NCI-H69 (cell line): Measurements from ENCODE around the gene MAP6.
"Not testable (repeated sequence)": the region's sequence is repeated elsewhere in the genome, so short reads cannot be mapped to it uniquely, and the experiment has no call there.

ENCODE experiments used
- DNase-seq: peaks from one replicate; lab custom pipeline; 2025; lab: John Stamatoyannopoulos, UW

The MAP6 gene

DNA sequence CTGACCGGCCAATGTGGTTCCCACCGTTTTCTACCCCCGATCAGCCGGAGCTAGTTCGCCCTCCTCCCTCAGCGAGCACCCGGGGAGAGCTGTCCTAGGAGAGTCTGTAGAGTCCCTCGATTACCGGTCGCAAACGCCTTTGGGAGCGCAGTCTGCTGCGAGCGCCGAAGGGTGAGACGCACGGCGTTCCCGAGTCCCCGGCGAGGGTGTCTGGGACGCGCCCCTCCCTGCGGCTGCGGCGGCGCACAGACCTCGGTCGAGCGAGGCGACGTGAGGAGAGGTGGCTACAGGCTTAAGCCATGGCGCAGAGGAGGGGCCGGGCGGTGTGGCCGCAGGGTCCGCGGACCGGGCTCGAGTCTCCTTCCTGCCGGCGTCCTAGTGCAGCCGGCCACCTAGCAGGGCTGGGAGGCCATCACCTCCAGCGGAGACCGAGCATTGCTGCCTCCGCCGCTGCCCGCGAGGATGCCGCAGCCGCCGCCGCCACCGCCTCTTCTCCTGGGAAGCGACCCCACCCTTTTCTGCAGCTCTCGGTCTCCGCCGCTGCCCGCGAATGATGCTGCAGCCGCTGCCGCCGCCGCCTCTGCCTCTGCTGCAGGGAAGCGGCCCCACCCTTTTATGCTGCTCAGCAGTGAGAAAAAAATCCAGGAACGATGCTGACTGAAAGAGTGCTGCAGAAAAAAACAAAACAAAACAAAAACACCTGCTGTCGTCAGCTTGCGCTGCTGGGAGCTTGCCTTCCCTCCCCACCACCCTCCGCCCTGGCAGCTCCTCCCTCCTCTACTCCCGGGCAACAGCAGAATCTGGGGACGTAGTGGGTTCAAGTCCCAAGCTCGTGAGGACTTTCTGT is at the start of gene MAP6:
MAP6 (minus strand) TSS at position 588 of the 847 bp plus-strand sequence. CDS start 669 bp downstream, outside the sequence.
- peak; percentile 79 for DNase-seq

DNA sequence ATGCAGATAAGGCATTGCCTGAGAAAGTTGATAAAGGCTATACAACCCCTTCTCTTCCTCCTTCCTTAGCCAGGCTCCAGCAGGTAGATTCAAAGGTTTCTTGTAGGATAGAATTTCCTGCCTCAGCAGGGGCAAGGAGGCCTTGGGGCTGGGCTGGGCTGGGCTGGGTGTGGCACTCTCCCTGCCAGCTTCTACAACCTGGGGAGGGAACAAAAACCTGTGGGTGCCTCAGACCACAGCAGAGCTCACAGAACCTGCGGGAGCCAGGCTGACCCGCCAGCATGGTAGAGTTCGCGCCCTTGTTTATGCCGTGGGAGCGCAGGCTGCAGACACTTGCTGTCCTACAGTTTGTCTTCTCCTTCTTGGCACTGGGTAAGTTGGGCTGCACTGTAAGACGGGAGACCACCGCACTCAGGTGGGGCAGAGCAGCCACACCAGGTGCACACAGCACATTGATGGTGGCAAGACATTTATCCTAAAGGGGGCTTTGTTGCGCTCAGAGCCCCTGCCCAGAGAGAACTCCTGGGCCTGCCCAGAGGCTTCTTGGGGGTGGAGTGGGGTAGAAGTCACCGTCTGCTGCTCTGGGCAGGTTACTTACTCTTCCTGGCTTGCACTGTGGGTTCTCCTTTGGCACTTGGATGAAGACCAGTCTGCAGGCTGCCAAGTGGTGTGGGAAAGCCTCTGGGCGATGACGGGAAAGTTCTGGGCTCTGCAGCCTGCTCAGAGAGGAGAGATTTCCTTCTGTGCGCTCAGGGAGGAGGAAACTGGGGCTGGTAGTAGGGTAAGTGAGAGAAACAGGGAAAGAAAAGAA is 49.0 kb upstream of the MAP6 start, which contains the start of gene MOGAT2:
MOGAT2 (plus strand) TSS at position 231 of the 811 bp plus-strand sequence; CDS start at position 282, 51 bp downstream.
- no peak for DNase-seq

DNA sequence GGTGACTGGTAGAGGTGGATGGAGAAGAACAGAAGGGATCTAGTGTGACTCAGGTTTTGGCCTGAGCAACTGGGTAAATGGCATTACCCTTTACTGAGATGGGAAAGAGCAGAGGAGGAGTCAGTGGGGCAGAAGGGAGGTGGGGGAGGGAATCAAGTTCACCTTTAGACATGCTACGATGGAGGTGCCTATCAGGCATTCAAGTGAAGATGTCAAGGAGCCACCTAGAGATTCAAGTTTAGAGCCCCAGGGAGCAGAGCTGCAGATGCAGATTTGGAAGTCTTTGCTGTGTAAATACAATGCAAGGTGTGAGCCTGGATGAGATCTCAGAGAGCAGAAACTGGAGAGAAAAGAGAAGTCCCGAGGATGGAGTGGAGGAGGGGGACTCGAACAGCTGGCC is 47.8 kb upstream of the MAP6 start:
- no peak for DNase-seq

DNA sequence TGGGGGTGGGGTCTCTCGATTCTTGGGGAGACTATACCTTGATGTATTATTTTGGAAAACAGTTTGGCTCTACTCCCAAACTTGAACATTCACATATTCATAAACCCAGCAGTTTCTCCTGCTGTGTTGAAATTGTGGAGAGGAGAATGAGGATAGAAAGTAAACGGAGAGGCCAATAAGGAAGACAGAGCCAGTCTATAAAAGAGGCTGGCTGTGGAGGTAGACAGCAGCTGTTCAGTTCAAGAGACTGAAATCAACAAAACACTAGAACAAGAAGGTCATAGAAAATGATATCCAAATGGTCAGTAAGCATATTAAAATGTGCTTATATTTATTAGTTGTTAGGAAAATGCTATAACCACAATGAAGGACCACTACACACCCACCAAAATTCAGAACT is 46.9 kb upstream of the MAP6 start:
- peak; percentile 27 for DNase-seq

DNA sequence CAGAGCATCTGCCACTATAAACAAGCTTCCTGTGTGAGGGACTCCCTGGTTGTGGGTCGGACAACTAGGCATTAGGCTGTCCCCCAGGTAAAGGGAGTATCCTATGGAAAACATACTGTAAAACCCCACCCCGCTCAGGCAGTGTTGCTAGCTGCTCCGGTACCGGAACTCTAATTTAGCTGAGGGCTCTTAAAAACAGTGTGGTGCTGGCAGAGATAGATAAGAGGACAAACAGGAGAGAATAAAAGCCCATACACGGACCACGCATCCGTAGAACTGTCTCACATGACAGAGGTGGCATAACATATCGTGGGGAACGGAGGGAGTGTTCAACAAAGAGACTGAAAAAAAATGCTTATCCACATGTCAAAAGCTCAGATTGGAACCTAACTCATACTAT is 45.4 kb upstream of the MAP6 start:
- DNase-seq, result no peak

DNA sequence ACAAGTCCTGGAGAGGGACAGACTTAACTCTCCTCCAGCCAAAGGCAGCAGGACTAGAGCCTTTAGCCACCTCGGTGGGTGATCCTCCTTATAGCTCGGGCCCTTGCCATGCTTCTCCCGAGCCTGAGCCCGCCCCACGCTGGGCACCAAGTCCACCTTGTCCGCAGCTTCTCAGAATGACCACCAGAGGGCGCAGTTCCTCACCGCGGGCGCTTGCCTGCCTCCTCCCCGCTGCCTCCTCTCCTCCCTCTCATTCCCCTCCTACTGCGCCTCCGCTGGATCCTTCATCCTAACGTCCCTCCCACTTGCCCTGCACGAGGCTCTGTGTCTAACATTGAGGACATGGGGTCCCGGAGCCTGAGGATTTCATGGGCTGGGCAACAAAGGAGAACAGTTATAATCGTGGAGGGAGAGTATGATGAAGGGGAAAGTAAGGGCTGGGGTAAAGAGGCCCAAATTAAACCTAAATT is 37.5 kb upstream of the MAP6 start:
- peak; percentile 90 for DNase-seq

DNA sequence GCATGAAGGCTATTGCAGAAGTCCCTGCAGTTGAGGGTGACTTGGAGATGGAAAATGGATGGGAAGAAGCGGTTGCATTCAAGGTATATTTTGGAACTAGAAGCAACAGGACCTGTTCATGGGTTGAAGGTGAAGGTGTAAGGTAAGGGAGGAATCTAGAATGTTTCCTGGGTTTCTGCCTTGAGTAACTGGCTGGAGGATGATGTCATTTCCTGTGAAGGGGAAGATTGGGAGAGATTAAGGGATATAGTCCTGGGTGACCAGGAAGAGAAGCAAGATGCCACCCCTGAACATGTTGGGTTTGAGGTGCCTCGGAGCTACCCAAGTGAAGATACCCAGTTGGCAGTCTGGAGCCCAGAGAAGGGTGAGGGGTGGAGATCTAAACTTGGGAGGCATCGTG is 36.7 kb upstream of the MAP6 start:
- no peak for DNase-seq

DNA sequence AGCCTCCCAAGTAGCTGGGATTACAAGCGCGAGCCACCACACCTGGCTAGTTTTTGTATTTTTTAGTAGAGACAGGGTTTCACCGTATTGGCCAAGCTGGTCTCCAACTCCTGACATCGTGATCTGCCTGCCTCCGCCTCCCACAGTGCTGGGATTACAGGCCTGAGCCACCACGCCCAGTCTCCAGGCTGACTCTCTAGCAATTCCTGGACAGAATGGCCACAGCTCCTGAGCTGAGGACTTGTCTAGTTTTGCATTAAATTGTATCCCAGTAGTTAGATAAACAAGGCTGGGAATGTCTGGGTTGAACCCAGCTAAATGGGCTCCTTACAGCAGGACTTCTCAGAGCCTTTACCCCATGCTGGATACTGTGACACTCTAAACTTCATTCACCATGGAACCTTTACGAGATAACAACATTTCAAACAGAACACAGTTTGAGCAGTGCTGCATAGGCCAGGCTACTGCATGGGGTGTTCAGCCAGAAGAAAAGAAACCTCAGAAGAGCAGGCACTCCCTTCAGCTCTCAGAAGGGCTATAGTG is 34.9 kb upstream of the MAP6 start:
- DNase-seq, result no peak

DNA sequence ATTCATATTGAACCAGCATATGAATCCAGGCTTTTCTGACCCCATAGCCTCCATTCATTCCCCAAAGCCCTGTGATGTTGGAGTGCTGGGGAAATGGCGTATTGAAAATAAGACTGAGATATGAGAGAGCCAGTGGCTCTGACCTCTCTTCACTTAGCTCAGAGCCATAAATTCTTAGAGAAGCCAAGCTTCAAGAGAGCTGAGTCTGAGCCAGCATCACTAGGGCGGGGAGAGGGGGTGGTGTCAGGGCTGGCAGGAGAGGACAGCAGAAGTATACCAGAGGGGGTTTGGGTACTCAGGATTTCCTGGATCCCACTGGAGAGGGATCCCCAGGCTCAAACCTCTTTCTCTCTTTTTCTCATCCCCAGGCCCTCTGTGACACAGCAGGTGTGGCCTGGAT is 32.1 kb upstream of the MAP6 start:
- no peak for DNase-seq

DNA sequence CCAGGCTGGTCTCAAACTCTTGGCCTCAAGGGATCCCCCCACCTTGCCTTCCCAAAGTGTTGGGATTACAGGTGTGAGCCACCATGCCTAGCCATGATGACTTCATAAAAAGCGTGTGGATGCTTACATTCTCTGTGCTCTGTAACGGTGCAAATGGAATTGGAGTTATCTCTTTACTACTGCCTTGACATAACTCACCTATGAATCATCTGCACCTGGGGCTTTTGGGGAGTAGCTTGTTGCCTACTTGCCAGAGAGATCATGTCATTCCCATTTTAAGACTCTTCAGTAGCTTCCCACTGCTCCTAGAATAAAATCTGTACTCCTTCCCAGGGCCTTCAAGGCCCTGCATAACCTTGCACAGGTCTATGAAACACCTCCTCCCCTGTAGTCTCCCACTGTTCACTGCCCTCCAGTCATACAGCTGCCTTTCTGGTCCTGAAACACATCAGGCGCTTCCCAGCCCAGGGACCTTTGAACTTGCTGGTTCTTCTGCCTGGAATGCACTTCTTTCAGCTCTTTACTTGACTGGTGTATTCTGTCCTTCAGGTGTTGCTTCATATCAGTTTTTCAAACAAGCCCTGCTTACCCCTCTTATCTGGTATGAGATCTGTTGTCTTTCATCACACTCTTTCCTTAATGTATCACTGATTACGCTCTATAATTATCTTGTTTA is 29.2 kb upstream of the MAP6 start:
- DNase-seq, result no peak

DNA sequence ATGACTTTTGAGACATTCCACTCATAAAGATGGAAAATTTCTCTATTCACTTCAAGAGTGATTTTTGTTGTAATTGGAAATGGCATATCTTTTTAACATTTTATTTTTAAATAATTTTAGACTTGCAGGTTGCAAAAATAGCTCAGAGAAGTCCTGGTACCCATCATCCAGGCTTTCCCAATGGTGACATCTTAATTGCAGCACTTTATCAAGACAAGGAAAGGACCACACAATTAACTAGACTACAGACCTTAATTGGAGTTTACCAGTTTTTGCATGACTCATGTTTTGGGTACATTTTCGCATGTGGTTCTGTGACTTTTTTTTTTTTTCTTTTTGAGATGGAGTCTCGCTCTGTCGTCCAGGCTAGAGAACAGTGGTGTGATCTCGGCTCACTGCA is 23.0 kb upstream of the MAP6 start:
- peak; percentile 17 for DNase-seq

DNA sequence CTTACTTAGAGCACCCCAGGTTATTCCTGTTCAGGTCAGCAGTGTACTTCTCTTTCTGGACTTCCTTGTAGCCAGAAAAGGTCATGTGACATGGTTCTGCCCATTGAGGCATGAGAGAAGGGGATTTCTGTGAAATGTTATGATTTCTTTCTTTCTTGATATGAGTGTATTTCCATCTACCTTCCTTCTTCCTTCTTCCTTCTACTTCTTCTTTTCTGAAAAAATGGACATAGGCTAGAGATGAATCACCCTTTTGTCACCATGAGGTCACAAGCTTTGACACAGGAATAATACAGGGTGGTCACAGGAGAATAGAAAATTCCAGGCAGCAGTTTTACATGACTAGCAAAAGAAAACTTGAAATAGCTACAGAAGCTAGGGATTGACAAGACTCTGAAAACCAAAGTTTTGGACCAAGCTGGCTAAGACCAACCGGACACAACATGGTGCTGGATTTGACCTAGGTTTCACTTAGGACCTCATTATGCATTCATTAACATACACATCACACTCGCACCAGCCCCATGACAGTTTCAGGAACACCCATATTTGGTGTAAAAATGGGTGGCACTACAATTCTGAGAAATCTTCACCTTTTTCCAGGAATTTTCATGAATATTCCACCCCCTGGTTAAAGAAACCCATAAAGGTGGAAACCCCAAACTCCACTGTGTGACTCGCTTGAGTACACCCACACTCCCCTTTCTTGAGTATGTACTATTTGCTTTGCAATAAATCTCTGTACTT is 21.2 kb upstream of the MAP6 start:
- no peak for DNase-seq

DNA sequence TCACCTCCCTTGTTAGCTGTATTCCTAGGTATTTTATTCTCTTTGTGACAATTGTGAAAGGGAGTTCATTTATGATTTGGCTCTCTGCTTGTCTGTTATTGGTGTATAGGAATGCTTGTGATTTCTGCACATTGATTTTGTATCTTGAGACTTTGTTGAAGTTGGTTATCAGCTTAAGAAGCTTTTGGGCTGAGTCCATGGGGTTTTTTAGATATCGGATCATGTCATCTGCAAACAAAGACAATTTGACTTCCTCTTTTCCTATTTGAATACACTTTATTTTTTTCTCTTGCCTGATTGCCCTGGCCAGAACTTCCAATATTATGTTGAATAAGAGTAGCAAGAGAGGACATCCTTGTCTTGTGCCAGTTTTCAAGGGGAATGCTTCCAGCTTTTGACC is 15.0 kb upstream of the MAP6 start:
- not testable (repeated sequence) for DNase-seq

DNA sequence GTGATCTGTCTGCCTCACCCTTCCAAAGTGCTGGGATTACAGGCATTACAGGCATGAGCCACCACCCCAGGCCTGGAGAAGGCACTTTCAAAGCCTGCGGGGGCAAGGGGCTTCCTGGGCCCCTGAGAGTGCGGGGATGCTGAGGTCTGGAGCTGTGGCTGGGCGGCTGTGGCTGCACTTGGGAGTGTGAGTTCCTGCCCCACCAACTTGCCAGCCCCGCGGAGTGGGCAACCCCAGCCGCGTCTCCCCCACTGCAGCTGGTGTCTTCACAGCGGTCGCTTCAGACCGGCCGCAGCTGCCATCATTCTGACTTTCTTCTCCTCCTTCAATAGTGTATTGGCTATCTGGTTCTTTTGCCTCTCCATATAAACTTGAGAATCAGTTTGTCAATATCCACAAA is 10.7 kb upstream of the MAP6 start:
- no peak for DNase-seq

DNA sequence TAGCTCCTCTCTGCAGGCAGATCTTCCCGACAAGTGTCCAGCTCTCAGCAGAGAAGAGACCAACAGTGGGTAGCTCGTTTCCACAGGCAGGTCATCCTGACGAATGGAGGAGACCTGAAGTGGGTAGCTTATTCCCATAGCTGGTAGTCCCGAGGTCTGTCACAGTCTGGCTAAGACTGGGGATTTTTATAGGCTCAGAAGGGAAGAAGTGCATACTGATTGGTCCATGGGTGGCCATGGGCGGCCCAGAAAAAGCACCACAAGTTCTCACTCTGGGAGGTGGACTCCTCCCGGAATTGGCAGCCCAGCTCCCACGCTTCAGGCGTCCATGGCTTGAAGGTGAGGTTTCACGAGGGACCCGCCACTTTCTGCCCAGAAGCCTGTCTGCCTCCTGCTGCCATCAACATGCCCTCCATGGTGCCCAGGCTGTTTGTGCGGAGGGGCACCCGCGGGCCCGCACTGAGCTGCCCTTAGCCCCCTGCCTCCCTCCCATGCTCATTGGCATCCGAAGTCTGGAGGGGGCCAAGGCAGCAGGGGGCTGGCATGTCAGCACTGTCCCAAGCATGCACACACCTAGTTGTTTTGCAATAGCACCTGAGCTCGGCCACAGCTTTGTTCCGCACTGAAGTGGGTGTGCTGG is 9.9 kb upstream of the MAP6 start:
- no peak for DNase-seq

DNA sequence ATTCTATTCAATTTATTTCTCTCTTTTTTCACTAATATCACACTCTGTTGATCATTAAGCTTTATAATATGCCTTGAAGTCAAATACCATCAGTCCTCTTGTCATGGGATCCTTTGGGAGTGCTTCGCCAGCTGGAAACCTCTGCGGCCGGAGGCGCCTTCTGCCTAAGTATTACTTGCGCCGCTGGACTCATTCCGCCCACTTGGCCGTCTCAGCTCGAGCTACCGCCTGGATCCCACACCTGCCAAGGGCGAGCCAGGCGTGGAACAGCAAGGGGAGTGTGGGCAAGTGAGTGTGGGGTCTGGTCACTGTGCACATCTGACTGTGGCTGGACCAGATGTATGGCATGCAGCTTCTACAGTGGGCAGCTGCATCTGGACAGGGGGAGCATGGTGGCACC is 9.1 kb upstream of the MAP6 start:
- DNase-seq, result peak; percentile 61

DNA sequence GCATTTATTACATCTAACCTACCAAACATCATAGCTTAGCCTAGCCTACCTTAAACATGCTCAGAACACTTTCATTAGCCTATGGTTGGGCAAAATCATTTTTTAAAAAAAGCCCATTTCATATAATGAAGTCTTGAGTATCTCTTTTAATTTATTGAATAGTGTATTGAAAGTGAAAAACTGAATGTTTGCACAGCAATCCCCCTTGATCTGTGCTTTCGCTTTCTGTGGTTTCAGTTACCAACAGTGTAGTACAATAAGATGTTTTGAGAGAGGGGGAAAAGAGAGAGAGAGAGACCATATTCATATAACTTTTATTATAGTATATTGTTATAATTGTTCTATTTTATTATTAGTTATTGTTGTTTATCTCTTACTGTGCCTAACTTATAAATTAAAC is 8.4 kb upstream of the MAP6 start:
- DNase-seq, result no peak

DNA sequence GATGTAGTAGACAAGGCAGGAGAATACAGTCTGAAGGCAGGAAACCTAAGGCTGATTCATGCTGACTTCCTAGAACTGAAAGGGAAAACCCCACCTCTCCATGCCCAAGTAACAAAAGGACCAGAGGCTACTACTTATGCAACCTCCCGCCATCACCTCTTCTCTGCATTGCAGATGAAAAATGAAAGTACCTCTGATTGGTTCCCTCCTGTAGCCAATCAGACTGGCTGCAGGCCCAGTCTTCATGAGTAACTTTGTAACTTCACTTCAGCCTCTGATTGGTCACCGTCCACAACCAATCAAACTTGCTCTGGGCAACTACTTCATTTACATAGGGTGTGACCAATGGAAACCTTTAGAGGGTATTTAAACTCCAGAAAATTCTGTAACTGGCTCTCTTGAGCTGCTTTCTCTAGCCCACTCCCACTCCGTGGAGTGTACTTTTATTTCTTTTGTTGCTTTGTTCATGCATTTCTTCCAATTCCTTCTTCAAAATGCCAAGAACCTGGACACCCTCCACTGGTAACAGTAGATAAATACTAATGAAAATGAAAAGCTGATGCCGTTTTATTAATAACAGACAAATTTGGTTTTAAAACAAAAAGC is 5.2 kb upstream of the MAP6 start:
- peak; percentile 9 for DNase-seq

DNA sequence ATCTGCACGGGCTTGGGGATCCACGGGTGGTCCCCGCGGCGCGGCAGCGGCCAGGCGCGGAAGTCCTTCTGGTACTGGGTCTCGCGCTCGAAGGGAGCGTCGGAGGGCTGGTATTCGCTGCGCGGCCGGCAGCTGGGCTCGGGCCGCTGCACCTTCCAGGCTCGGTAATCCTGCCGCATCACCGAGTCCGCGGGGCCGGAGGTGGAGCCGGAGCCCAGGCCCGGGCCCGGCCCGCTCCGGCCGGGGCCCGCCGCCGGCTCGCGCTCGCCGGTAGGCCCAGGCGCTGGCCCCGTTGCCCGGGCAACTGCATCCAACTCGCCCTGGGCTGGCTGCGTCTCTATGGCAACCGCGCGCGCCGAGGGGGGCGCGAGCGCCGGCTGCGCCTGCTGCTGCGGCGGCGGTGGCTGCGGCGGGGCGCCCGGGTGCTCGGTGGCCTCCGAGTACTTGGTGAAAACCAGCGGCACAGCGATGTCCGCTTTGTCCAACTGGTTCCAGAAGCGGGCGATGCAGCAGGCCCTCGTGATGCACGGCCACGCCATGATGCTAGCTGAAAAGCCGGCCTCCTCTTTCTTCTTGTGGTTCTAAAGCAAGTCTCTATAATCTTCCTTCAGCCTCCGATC is 897 bp downstream of the MAP6 start:
- peak; percentile 93 for DNase-seq

DNA sequence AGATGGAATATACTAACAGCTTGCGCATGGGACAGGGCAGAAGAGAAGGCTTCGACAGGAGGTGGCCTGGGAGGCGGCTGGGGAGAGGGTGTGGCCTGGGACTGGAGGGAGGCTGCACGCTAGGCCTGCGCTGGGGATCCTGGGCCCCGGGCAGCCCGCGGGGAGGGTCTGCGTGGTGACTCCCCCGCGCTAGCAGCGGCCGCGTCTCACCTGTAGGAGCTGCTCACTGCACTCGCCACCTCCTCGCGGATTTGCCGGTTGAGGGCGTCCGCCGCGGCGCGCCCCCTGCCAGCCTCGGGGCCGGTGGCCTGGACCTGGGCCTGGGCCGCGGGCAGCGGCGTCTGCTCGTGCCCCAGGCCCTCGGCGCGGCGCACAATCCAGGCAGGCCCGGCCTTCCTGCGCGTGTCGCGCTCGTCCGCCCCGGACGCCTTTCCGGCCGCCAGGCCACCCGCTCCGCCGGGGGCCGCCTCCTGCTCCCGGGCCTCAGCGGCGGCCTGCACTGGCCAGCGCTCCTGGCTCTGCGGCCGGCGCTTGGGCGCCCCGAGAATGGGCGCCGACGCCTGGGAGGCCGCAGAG is 1.5 kb downstream of the MAP6 start:
- peak; percentile 70 for DNase-seq
